Stimulated activated naive CD8-positive, alpha-beta T cell treated with anti-CD3 and anti-CD28 coated beads, Interleukin-15, amount 100 ng/mL, for 72 hours (primary cell): ENCODE results near the gene CCDC50.

Experiments used
- ATAC-seq: fragments of 150-1000 bp; cut with Tn5 transposase; 2 replicates; pipeline ENCODE4 v1.10.0; 2021; ENCODE audit warnings: mild to moderate bottlenecking, moderate library complexity
- DNase-seq, 2 donors: peaks; one replicate each; pipeline ENCODE4 v3.0.0; 2021 to 2022
- H3K27ac Mint-ChIP-seq, 2 donors: one replicate each; pipeline ENCODE4 v1.8.0; 2022; ENCODE audit warnings: mild to moderate bottlenecking in 2 of 2, mixed read lengths in 2 of 2, moderate library complexity in 2 of 2
- H3K27me3 Mint-ChIP-seq: one replicate; pipeline ENCODE4 v1.8.0; 2022; ENCODE audit warnings: mixed read lengths
- H3K4me1 Mint-ChIP-seq: one replicate; pipeline ENCODE4 v1.8.0; 2022; ENCODE audit warnings: mild to moderate bottlenecking, mixed read lengths
- H3K4me3 Mint-ChIP-seq, 2 donors: one replicate each; pipeline ENCODE4 v1.8.0; 2022; ENCODE audit warnings: mild to moderate bottlenecking in 2 of 2, mixed read lengths in 2 of 2, moderate library complexity in 1 of 2
- H3K9me3 Mint-ChIP-seq, 2 donors: one replicate each; pipeline ENCODE4 v1.8.0; 2022; ENCODE audit warnings: mixed read lengths in 2 of 2

Gene CCDC50

GRCh38 chr3:191333298-191333880, 4.2 kb downstream of the CCDC50 start:
- ATAC-seq (no peak), DNase-seq (no peak)
- Mint-ChIP-seq H3K27ac (no peak overlapping the region), H3K27me3 (peaks cover 25% of the 10 kb centered on the region), H3K9me3 (no peaks in the 10 kb centered on the region), H3K4me3 (no peak overlapping the region), H3K4me1 (peaks cover 7% of the 10 kb centered on the region)

GRCh38 chr3:191334346-191334893, 5.2 kb downstream of the CCDC50 start:
- Mint-ChIP-seq H3K9me3 (no peaks in the 10 kb centered on the region), H3K27ac (no peak overlapping the region), H3K27me3 (peaks cover 18% of the 10 kb centered on the region), H3K4me3 (no peak overlapping the region), H3K4me1 (no peaks in the 10 kb centered on the region)
- ATAC-seq (no peak), DNase-seq (no peak)

- Mint-ChIP-seq H3K4me1 (no peaks in the 10 kb centered on the region), H3K4me3 (no peak overlapping the region)
These were observed 7.6 kb downstream of the CCDC50 start for GRCh38 chr3:191336833-191337232.

GRCh38 chr3:191338177-191338488, 8.9 kb downstream of the CCDC50 start:
- H3K4me3 Mint-ChIP-seq = no peak overlapping the region
- H3K9me3 Mint-ChIP-seq = no peaks in the 10 kb centered on the region
- H3K4me1 Mint-ChIP-seq = no peaks in the 10 kb centered on the region
- no peak overlapping the region for H3K27ac Mint-ChIP-seq
- no peaks in the 10 kb centered on the region for H3K27me3 Mint-ChIP-seq
- DNase-seq (no peak), ATAC-seq (no peak)

More at GRCh38 chr3:191336833-191337232, 7.6 kb downstream of the CCDC50 start:
- ATAC-seq (no peak), DNase-seq (no peak)
- Mint-ChIP-seq H3K27ac (no peak overlapping the region), H3K9me3 (no peaks in the 10 kb centered on the region), H3K27me3 (no peaks in the 10 kb centered on the region)

GRCh38 chr3:191339316-191339917, 10.2 kb downstream of the CCDC50 start:
- no peak overlapping the region for H3K4me3 Mint-ChIP-seq
- no peaks in the 10 kb centered on the region for H3K9me3 Mint-ChIP-seq
- DNase-seq (no peak), ATAC-seq (no peak)
- H3K4me1 Mint-ChIP-seq = no peaks in the 10 kb centered on the region
- no peaks in the 10 kb centered on the region for H3K27me3 Mint-ChIP-seq
- H3K27ac Mint-ChIP-seq = no peak overlapping the region

- Mint-ChIP-seq H3K9me3 (no peaks in the 10 kb centered on the region), H3K4me3 (no peak overlapping the region), H3K4me1 (no peaks in the 10 kb centered on the region), H3K27ac (no peak overlapping the region), H3K27me3 (no peaks in the 10 kb centered on the region)
- no peak for DNase-seq
- ATAC-seq = no peak
These were observed 11.2 kb downstream of the CCDC50 start for GRCh38 chr3:191340351-191340750.

- Mint-ChIP-seq H3K9me3 (no peaks in the 10 kb centered on the region), H3K27ac (no peak overlapping the region), H3K4me1 (no peaks in the 10 kb centered on the region), H3K4me3 (no peak overlapping the region), H3K27me3 (no peaks in the 10 kb centered on the region)
- no peak for ATAC-seq
- no peak for DNase-seq
These were observed 11.8 kb downstream of the CCDC50 start for GRCh38 chr3:191340966-191341365.

GRCh38 chr3:191342006-191342405, 12.8 kb downstream of the CCDC50 start:
- H3K4me1 Mint-ChIP-seq = no peaks in the 10 kb centered on the region
- H3K27me3 Mint-ChIP-seq = no peaks in the 10 kb centered on the region
- no peak for ATAC-seq
- H3K27ac Mint-ChIP-seq = no peak overlapping the region
- H3K9me3 Mint-ChIP-seq = no peaks in the 10 kb centered on the region
- DNase-seq = no peak
- H3K4me3 Mint-ChIP-seq = no peak overlapping the region

- Mint-ChIP-seq H3K4me1 (no peaks in the 10 kb centered on the region), H3K27ac (no peak overlapping the region), H3K9me3 (no peaks in the 10 kb centered on the region), H3K4me3 (no peak overlapping the region), H3K27me3 (no peaks in the 10 kb centered on the region)
- DNase-seq (no peak), ATAC-seq (no peak)
These were observed 13.2 kb downstream of the CCDC50 start for GRCh38 chr3:191342411-191342810.

- H3K4me1 Mint-ChIP-seq = no peaks in the 10 kb centered on the region
These were observed 13.9 kb downstream of the CCDC50 start for GRCh38 chr3:191343115-191343514.

GRCh38 chr3:191343913-191344312, 14.7 kb downstream of the CCDC50 start:
- H3K27me3 Mint-ChIP-seq = no peaks in the 10 kb centered on the region
- H3K9me3 Mint-ChIP-seq = no peaks in the 10 kb centered on the region
- no peak overlapping the region for H3K4me3 Mint-ChIP-seq
- ATAC-seq (no peak), DNase-seq (no peak)
- no peaks in the 10 kb centered on the region for H3K4me1 Mint-ChIP-seq
- no peak overlapping the region for H3K27ac Mint-ChIP-seq

More at GRCh38 chr3:191343115-191343514, 13.9 kb downstream of the CCDC50 start:
- no peak overlapping the region for H3K4me3 Mint-ChIP-seq
- H3K9me3 Mint-ChIP-seq = no peaks in the 10 kb centered on the region
- DNase-seq (no peak), ATAC-seq (no peak)
- H3K27ac Mint-ChIP-seq = no peak overlapping the region
- no peaks in the 10 kb centered on the region for H3K27me3 Mint-ChIP-seq

GRCh38 chr3:191345334-191345733, 16.1 kb downstream of the CCDC50 start:
- no peak for ATAC-seq
- H3K4me1 Mint-ChIP-seq = no peaks in the 10 kb centered on the region
- H3K9me3 Mint-ChIP-seq = no peaks in the 10 kb centered on the region
- no peak for DNase-seq
- no peaks in the 10 kb centered on the region for H3K27me3 Mint-ChIP-seq
- H3K27ac Mint-ChIP-seq = no peak overlapping the region
- no peak overlapping the region for H3K4me3 Mint-ChIP-seq

GRCh38 chr3:191347228-191347627, 18.0 kb downstream of the CCDC50 start:
- Mint-ChIP-seq H3K27me3 (no peaks in the 10 kb centered on the region), H3K4me3 (no peak overlapping the region), H3K27ac (no peak overlapping the region), H3K9me3 (no peaks in the 10 kb centered on the region), H3K4me1 (no peaks in the 10 kb centered on the region)
- ATAC-seq = no peak
- no peak for DNase-seq

- H3K27ac Mint-ChIP-seq = no peak overlapping the region
- H3K27me3 Mint-ChIP-seq = no peaks in the 10 kb centered on the region
- no peaks in the 10 kb centered on the region for H3K9me3 Mint-ChIP-seq
- H3K4me3 Mint-ChIP-seq = no peak overlapping the region
- DNase-seq (no peak), ATAC-seq (no peak)
- no peaks in the 10 kb centered on the region for H3K4me1 Mint-ChIP-seq
These were observed 18.9 kb downstream of the CCDC50 start for GRCh38 chr3:191348098-191348497.

GRCh38 chr3:191350396-191351090, 21.3 kb downstream of the CCDC50 start:
- H3K4me1 Mint-ChIP-seq = no peaks in the 10 kb centered on the region
- no peaks in the 10 kb centered on the region for H3K9me3 Mint-ChIP-seq
- no peak overlapping the region for H3K27ac Mint-ChIP-seq
- no peak for ATAC-seq
- no peaks in the 10 kb centered on the region for H3K27me3 Mint-ChIP-seq
- DNase-seq = no peak
- no peak overlapping the region for H3K4me3 Mint-ChIP-seq

GRCh38 chr3:191352014-191352413, 22.8 kb downstream of the CCDC50 start:
- Mint-ChIP-seq H3K4me3 (no peak overlapping the region), H3K27ac (no peak overlapping the region), H3K4me1 (no peaks in the 10 kb centered on the region), H3K27me3 (no peaks in the 10 kb centered on the region), H3K9me3 (no peaks in the 10 kb centered on the region)
- DNase-seq (no peak), ATAC-seq (no peak)
